ENCODE results near the gene SCRN3.

DNA sequence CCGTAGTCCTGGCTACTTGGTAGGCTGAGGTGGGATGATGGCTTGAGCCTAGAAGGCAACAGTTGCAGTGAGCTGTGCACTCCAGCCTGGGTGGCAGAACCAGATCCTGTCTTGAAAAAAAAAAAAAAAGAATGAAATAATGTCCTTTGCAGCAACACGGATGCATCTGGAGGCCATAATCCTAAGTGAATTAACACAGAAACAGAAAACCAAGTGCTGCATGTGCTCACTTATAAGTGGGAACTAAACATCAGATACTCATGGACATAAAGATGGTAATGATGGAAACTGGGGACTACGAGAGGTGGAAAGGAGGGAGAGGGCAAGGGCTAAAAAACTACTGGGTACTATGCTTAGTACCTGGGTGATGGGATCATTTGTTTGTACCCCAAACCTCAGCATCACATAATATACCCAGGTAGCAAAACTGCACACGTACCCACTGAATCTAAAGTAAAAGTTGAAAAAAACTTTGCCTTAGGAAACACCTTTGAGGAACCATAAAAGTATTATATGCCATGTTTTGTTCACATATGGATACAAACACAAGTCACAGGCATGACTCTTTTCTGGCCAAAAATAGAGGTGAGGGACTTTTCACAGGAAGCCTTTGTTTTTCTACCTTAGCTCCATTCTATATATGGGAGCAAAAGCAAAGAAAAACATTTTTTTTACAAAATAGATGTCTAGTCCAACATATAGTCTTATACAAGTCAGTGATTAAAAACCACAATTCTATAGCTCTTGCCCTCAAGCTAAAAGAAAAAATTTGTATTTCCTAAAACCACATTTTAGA is 54.7 kb downstream of the SCRN3 start:
- no peak for TF ChIP-seq JUNB (IDR thresholded peaks at IDR 0.05)
- TF ChIP-seq FOSB (CRISPR knock-in tag; IDR thresholded peaks at IDR 0.05): no peak
- TF ChIP-seq, protein P1, sequence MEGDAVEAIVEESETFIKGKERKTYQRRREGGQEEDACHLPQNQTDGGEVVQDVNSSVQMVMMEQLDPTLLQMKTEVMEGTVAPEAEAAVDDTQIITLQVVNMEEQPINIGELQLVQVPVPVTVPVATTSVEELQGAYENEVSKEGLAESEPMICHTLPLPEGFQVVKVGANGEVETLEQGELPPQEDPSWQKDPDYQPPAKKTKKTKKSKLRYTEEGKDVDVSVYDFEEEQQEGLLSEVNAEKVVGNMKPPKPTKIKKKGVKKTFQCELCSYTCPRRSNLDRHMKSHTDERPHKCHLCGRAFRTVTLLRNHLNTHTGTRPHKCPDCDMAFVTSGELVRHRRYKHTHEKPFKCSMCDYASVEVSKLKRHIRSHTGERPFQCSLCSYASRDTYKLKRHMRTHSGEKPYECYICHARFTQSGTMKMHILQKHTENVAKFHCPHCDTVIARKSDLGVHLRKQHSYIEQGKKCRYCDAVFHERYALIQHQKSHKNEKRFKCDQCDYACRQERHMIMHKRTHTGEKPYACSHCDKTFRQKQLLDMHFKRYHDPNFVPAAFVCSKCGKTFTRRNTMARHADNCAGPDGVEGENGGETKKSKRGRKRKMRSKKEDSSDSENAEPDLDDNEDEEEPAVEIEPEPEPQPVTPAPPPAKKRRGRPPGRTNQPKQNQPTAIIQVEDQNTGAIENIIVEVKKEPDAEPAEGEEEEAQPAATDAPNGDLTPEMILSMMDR (IDR thresholded peaks at IDR 0.05): no peak
- TF ChIP-seq, protein P2, sequence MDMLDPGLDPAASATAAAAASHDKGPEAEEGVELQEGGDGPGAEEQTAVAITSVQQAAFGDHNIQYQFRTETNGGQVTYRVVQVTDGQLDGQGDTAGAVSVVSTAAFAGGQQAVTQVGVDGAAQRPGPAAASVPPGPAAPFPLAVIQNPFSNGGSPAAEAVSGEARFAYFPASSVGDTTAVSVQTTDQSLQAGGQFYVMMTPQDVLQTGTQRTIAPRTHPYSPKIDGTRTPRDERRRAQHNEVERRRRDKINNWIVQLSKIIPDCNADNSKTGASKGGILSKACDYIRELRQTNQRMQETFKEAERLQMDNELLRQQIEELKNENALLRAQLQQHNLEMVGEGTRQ (IDR thresholded peaks at IDR 0.05): no peak
- TF ChIP-seq RAD21 (conservative IDR thresholded peaks at IDR 0.05 in 1 of 2, IDR thresholded peaks at IDR 0.05 in 1 of 2): no peak

All from A549 (cell line).